GM13976 (cell line): ENCODE results near the gene C11orf65.

Experiments
- DNase-seq: peaks from one replicate; pipeline ENCODE4 v3.0.0; 2012; ENCODE audit warnings: low spot score
- CTCF ChIP-seq: IDR thresholded peaks from 2 replicates; pipeline ENCODE4 v1.5.1; 2012; ENCODE audit warnings: borderline replicate concordance, mild to moderate bottlenecking; ENCODE audit not compliant: insufficient read depth; ENCODE audit errors: extremely low read depth, missing control alignments, control extremely low read depth
- in situ Hi-C: fragments of 300-500 bp; cut with MboI; formaldehyde crosslinking; loops from one replicate; pipeline ENCODE4 v1.12.0; 2022; ENCODE audit warnings: low sequenced_read_pairs, mixed read lengths, inconsistent platforms; ENCODE audit not compliant: unreplicated experiment

The C11orf65 gene

GRCh38 chr11:108467091-108467823 is at the start of gene C11orf65:
TSS of gene C11orf65 (minus strand) at chr11:108467529. CDS start at chr11:108461559, 5,970 bp downstream.
- in situ Hi-C loops: no loop called here
- no peak for TF ChIP-seq CTCF
- DNase-seq: peak; percentile 90

GRCh38 chr11:108516125-108516524 is 48.8 kb upstream of the C11orf65 start:
- TF ChIP-seq CTCF: no peak
- in situ Hi-C loops: no loop called here
- DNase-seq: no peak

GRCh38 chr11:108512708-108513107 is 45.4 kb upstream of the C11orf65 start:
- in situ Hi-C loops: no loop called here
- no peak for DNase-seq
- TF ChIP-seq CTCF: no peak

- no peak for TF ChIP-seq CTCF
- no peak for DNase-seq
- in situ Hi-C loops: no loop called here
Measured at GRCh38 chr11:108511851-108512474, 44.6 kb upstream of the C11orf65 start.

GRCh38 chr11:108508653-108509593 is 41.6 kb upstream of the C11orf65 start:
- TF ChIP-seq CTCF: no peak
- in situ Hi-C loops: no loop called here
- DNase-seq: no peak

GRCh38 chr11:108501396-108501795 is 34.1 kb upstream of the C11orf65 start:
- in situ Hi-C loops: no loop called here
- DNase-seq: no peak
- no peak for TF ChIP-seq CTCF
